HG03095 (cell line): ENCODE results near the gene SGMS2.
A peak's percentile ranks its signal among the peaks of the same experiment; 100 is the strongest.
"Not testable (repeated sequence)": the region's sequence is repeated elsewhere in the genome, so short reads cannot be mapped to it uniquely, and the experiment has no call there.

Experiments used
- ATAC-seq: cut with Tn5 transposase; IDR thresholded peaks from one replicate; pipeline ENCODE4 v1.9.1; 2021; ENCODE audit warnings: moderate library complexity; ENCODE audit not compliant: unreplicated experiment

SGMS2 gene

DNA sequence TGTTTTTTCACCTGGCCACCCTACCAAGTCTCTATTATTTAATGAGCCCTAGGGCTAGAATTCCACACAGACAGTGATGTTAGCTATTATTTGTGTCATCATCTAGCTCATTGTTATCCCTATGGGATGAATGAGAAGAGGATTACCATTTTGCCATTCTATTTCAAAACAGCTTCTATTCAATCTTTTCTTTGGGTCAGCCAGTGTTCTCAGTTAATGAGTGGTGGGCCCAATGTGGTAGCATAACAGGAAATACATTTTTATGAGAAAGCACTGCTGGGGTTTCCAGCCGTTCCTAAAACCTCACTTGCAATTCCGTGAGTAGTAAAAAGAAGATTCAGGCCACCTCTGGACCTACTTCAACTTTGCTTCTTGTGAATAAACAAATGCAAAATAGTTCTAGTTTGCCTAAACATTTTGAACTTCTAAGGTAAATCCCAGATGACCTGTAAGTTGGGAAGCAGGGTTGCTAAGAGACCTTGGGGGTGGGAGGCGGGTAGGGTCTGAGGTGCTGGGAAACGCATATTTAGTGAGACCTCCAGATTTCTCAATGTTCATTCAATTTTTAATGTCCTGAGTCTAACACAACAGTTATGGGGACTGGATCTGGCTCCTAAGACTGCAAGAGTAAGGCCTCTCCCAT, 81.8 kb downstream of the SGMS2 start:
- no peak for ATAC-seq

DNA sequence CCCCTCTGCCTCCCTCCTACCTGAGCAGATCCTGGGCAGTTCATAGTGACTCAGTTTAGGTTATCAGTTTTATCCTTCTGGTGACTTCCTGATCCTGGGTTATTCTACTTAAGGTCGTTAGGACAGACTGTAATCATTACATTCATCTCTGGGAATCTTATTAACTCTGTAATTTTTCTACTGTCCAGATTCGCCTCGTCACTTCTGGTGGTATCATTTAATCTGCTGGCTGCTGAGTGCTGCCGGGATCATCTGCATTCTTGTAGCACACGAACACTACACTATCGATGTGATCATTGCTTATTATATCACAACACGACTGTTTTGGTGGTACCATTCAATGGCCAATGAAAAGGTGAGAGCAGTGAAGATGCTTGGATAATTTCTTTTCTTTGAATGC, 83.6 kb downstream of the SGMS2 start:
- ATAC-seq = no peak

DNA sequence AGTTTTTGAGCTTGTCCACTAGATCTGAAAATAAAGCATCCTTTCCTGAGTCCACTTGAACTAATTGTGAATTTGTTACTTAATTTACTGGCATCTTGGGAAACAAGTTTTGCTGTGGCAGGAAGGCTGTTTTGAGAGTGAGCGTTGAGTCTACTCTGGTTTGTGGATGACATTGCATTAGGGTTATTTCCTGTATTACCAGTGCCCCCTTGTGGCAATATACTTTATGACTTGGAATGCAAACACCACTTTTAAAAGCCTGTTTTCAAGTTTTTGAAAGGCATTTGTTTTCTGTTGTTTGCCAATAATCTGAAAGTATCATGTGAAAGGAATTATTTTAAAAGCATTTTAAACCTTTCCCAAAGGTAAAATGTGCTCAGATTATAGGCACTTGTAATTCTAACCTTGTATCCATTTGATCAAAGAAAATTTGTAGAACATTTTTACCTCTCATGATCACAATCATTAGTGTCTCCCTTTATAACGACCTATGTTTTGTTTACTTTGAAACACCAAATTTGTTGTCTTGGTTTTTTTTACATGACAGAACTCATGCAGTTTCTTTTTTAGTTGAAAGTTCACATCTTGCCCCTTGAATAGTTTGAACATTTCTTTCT, 88.7 kb downstream of the SGMS2 start:
- ATAC-seq = peak; percentile 85

- no peak for ATAC-seq
These were observed 90.5 kb downstream of the SGMS2 start for GRCh38 chr4:107915220-107915619.

DNA sequence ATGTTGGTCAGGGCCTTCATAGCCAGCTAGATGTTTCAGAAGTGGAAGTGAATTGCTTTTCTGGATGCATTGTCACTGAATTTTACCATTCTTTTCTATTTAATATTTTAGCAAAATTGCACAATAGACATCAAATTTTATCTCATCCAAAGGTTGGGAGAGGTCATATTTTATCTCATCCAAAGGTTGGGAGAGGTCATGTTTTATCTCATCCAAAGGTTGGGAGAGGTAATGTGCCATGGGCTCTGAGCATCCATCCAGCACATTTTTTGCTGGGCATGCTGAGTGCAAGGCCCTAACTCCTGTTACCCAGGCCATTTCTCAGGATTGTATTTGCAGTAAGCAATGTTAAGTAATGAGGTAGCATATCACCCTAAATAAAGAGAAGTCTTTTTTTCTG, 91.9 kb downstream of the SGMS2 start:
- ATAC-seq = no peak

DNA sequence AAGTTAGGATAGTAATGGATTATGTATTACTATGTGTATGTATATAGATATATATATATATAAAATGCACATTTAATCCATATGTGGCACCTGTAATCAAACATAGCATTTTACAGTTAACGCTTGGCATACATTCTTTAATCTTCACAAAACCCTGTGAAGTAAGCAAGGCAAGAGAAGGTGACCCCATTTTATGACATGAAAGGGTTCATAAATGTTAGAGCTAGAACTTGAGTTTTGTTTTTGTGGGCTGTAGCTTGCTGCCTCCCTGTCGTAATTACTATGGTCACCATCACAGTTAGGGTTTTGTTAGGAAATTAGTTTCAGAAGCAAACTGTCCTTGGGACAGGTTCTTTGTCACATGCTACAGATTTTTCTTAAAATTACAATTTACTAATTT, 92.8 kb downstream of the SGMS2 start:
- no peak for ATAC-seq

DNA sequence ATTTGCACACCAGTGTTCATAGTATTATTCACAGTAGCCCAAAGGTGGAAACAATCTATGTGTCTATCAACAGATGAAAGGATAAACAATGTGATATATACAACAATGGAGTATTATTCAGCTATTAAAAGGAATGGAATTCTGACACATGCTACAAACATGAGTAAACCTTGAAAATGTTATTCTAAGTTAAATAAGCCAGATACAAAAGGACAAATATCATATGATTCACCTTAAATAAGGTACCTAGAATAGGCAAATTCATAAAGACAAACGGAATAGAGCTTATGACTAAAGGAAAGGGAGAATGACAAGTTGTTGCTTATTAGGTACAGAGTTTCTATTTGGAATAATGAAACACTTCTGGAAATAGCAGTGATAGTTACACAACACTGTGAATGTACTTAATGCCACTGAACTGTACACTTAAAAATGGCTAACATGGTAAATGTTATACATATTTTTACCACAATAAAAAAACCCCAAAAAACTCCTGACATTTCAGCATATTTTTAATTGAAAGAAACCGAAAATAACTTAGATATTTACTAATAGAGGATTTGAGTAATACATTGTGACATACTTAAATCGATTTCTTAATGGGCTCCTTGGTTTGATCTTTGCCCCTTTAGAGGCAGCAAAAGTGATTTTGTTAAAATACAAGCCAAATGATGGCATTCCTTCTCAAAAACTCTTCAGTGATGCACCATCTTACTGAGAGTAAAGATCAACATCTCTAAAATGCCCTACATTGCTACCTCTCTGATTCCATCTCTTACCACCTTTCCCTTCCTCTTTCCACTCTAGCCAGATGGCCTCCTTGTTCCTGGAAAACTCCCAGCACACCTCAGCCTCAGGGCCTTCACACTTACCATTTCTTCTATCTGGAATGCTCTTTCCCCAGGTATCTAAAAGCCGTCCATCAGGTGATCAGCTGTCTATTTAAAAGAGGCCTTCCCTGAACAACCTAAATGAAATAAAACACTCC, 98.0 kb downstream of the SGMS2 start:
- no peak for ATAC-seq

GRCh38 chr4:107925713-107926112, 101.0 kb downstream of the SGMS2 start:
- not testable (repeated sequence) for ATAC-seq

- not testable (repeated sequence) for ATAC-seq
These were observed 102.1 kb downstream of the SGMS2 start for GRCh38 chr4:107926875-107927274.

DNA sequence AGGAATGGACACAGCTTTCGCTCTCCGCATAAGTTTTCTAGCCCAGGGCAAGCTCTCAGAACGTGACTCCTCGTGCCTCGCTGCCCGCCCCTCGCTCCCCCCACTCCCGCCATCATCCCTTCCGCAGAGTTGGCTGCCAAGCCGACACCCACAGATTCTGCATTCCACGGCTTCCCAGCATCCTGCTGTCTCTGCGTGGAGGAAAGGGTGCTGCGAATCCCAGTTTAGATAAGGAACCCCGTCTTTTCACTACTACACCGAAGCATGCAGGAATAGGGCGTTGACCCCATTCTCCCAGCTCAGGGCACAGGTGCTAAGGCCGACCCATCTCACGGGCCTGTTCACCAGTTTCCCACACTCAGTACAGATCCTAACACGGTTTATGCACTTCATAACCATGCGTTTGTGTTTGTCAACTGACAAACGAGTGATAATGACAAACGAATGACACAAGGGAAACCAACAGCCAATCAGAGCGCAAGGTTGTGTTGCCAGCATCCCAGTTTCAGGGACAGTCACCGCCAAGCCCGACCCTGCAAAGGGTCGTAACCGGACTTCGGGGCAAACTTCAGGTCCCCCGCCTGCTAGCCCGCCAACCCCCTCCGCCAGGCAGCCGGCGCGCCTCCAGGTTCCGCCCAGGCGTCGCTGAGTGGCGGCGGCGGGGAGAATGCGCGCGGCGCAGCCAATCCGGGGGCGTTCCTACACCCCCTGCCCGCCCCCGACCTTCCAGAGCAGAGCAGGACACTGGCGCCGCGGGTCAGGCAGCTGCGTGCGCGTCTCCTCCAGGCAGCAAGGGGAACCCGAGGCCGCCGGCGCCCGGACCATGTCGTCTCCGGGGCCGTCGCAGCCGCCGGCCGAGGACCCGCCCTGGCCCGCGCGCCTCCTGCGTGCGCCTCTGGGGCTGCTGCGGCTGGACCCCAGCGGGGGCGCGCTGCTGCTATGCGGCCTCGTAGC, 106.4 kb downstream of the SGMS2 start, which contains the start of gene CYP2U1:
CYP2U1 (plus strand) TSS at position 729 of the 954 bp plus-strand sequence; CDS start at position 824, 95 bp downstream.
- ATAC-seq = peak; percentile 95

- peak; percentile 23 for ATAC-seq
These were observed 107.1 kb downstream of the SGMS2 start for GRCh38 chr4:107931775-107932321.

DNA sequence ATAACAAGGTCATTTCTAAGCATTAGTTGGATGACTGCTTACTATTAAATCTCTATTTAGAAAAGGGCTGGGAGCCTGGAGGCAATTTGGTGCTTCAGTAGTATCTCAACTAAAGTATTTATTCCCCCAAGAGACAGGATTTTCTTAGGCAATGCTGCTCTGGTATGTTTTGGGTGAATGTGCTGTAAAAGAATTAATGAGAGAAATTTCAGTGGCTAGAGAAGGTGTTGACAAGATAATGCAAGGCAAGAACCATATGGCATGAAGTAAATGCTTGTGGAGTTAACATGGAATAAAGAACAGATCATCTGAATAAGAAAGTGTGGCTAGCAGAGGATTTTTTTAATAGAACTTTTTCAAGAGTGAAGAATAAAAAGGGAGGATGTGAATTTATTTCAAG, 110.5 kb downstream of the SGMS2 start:
- no peak for ATAC-seq

GRCh38 chr4:107937040-107937439, 112.3 kb downstream of the SGMS2 start:
- peak; percentile 42 for ATAC-seq

GRCh38 chr4:107939307-107939706, 114.6 kb downstream of the SGMS2 start:
- ATAC-seq = no peak

DNA sequence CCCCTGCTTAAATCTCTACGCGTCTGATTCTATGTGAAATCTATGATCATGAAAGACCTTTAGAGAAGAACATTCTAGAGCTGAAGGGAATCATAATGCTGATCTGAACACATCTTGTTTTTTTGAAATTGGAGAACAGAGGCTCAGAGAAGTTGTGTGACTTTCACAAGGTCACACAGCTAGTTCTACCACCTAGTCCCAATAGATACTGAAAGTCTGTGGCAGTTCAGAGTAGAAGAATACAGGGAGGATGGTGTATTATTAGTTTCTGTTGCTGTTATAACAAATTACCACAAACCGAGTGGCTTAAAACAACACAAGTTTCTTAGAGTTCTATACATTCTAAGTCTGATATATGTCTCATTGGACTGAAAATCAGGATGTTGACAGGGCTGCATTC, 121.1 kb downstream of the SGMS2 start:
- no peak for ATAC-seq

DNA sequence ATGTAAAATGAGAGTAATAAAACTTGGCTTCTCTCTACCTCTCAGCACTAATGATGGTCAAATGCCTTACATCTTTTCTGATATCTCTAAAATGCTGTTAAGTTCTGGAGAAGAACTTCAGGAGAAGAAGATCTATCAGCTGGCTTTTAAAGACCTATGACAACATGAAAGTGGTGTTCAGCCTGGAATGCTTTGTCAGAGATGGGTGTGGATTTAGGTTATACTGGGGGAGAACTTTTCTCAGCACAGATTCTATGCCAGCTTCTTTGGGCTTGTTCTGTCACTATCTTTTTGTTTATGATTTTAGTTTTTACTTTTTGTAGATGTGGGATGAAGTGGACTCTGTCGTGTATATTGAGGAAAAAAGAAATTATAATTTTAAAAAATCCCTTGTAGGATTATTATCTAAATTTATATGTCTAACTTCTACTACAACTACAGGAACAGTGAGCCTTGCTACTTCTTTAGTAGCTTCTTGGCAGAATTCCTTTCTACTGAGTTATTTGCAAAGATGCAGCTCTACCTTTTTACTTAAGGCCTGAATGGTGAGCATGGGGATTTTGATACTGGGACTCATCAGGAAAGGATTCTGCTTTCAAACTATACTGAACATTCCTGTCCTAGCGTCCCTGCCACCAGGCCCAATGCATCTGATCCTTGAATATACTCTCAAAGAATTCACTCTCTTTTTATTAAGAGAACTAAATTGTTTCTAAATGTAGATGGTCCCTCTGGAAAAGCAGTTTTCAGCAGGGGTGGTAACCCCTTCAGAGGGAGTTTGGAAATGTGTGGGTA, 126.2 kb downstream of the SGMS2 start:
- no peak for ATAC-seq

GRCh38 chr4:107951551-107951950, 126.8 kb downstream of the SGMS2 start:
- ATAC-seq = no peak

DNA sequence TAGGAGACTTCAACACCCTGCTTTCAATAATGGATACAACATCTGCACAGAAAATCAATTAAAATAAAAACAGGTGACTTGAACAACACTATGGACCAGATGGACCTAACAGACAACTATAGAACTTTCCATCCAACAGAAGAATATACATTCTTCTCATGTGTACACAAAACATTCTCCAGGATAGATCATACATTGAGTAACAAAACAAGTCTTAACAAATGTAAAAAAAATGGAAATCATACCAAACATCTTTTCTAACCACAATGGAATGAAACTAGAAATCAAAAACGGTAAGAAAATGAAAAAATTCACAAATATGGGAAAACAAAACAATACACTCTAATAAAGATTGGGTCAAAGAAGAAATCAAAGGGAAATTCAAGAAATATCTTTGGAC, 131.3 kb downstream of the SGMS2 start:
- no peak for ATAC-seq
